ENCODE data around the gene FMC1. TPM values are rescaled to one million over a fixed set of nuclear protein-coding genes. Genes with fewer than 3 reads are reported as not detected.

The FMC1 gene
- polyA plus RNA-seq, 3 donors, result 10.3 to 39.4 (median 39.0) TPM

DNA sequence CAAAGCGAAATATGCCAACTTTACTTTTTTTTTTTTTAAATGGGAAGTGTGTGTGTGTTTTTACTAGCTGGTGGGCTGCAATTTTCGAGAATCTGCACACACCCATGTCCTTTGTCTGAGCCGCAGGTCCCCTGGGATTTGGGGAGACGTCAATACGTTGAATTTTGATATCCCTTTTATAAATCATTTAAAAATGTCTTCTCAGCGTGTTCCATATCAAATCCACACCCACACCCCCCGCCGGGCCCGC lies 404 bp upstream of the FMC1 start:
- peaks cover 13 to 19% of the 10 kb centered on the region in 2 donors for H3K4me1 ChIP-seq (ENCODE audit: control insufficient read depth in 1 of 2, insufficient read depth in 2 of 2, low read length in 2 of 2)
- Mint-ChIP-seq H3K27ac (peak overlapping the region; percentile 97 to 99 (median 99)), H3K4me3 (peak overlapping the region; percentile 92 to 93), H3K36me3 (no peaks in the 10 kb centered on the region), H3K9me3 (peaks cover 3 to 10% (median 7%) of the 10 kb centered on the region in 7 donors), H3K27me3 (ENCODE audit: low read depth in 3 of 3) (peaks cover 0 to 7% (median 0%) of the 10 kb centered on the region in 3 donors), H3K4me1 (peaks cover 11% of the 10 kb centered on the region)
- no peaks in the 10 kb centered on the region for H3K36me3 ChIP-seq (replicated peaks in 1 of 2; ENCODE audit: control insufficient read depth in 1 of 2, insufficient read depth in 2 of 2, low read length in 2 of 2)
- peaks cover 0 to 3% of the 10 kb centered on the region in 2 donors for H3K9me3 ChIP-seq (replicated peaks in 1 of 2; ENCODE audit: control insufficient read depth in 1 of 2, insufficient read depth in 1 of 2, low read length in 2 of 2)
- H3K27me3 ChIP-seq (ENCODE audit: control insufficient read depth in 2 of 2, insufficient read depth in 2 of 2, low read length in 2 of 2), result no peaks in the 10 kb centered on the region
- H3K27ac ChIP-seq (ENCODE audit: low read depth in 1 of 2, low read length in 2 of 2), result peak overlapping the region; percentile 98 to 99
- WGBS (ENCODE audit: insufficient coverage), result 0% methylated on average over 5 of the region's 9 CpGs
- no peaks in the 10 kb centered on the region for H4K20me1 ChIP-seq (ENCODE audit: insufficient read depth, low read length)
- intact Hi-C loops (cut with micrococcal nuclease), result loop anchor here (1.0 to 10.0 kb wide), 4 partner anchors 19 to 226 kb away; partner anchors contain the start of genes LUC7L2 (in 1 of the 2) and UBN2 (in 1 of the 2)
- TF ChIP-seq, protein P1, sequence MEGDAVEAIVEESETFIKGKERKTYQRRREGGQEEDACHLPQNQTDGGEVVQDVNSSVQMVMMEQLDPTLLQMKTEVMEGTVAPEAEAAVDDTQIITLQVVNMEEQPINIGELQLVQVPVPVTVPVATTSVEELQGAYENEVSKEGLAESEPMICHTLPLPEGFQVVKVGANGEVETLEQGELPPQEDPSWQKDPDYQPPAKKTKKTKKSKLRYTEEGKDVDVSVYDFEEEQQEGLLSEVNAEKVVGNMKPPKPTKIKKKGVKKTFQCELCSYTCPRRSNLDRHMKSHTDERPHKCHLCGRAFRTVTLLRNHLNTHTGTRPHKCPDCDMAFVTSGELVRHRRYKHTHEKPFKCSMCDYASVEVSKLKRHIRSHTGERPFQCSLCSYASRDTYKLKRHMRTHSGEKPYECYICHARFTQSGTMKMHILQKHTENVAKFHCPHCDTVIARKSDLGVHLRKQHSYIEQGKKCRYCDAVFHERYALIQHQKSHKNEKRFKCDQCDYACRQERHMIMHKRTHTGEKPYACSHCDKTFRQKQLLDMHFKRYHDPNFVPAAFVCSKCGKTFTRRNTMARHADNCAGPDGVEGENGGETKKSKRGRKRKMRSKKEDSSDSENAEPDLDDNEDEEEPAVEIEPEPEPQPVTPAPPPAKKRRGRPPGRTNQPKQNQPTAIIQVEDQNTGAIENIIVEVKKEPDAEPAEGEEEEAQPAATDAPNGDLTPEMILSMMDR (IDR thresholded peaks at IDR 0.05), result no peak
- H3K4me2 ChIP-seq (replicated peaks; ENCODE audit: extremely low read depth, low read length, poor library complexity, severe bottlenecking), result peak overlapping the region; percentile 89
- peaks cover 26% of the 10 kb centered on the region for H3K79me2 ChIP-seq (ENCODE audit: insufficient read depth, low read length)
- peak overlapping the region; percentile 89 to 96 (median 91) for H3K4me3 ChIP-seq (replicated peaks in 1 of 3; ENCODE audit: low read depth in 2 of 3, low read length in 3 of 3)
- DNase-seq, result no peak
- peak overlapping the region; percentile 95 for H2AFZ ChIP-seq (ENCODE audit: insufficient read depth, low read depth, low read length, poor library complexity, severe bottlenecking)
- H3K9ac ChIP-seq (ENCODE audit: insufficient read depth, low read length, poor library complexity, severe bottlenecking), result peak overlapping the region; percentile 96

DNA sequence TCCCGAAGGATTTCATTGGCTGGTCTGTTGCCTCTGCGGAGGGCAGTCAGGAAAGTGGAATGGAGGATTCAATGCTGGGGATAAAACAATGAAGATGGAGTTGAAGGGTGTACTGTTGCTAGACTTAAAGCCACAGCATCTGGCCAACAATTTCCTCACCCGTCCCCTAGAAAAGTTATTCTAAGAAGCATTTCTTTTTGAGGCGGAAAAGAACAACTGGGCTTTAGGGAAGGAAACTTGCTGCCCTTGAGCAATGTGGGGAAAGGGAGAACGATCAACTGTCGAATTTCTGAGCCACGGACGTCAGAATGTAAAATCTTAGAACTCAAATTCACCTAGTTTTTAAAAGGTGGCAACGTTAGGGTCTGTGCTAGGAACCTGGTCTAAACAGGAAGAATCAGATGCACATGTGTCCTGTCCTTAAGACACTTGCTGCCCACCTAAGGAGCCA lies 664 bp downstream of the FMC1 start:
- peak overlapping the region; percentile 89 to 96 (median 91) for H3K4me3 ChIP-seq (replicated peaks in 1 of 3; ENCODE audit: low read depth in 2 of 3, low read length in 3 of 3)
- no peaks in the 10 kb centered on the region for H3K27me3 ChIP-seq (ENCODE audit: control insufficient read depth in 2 of 2, insufficient read depth in 2 of 2, low read length in 2 of 2)
- no peaks in the 10 kb centered on the region for H4K20me1 ChIP-seq (ENCODE audit: insufficient read depth, low read length)
- peaks cover 0 to 7% (median 0%) of the 10 kb centered on the region in 3 donors for H3K27me3 Mint-ChIP-seq (ENCODE audit: low read depth in 3 of 3)
- H3K9me3 ChIP-seq (replicated peaks in 1 of 2; ENCODE audit: control insufficient read depth in 1 of 2, insufficient read depth in 1 of 2, low read length in 2 of 2), result peaks cover 0 to 3% of the 10 kb centered on the region in 2 donors
- TF ChIP-seq, protein P1 (IDR thresholded peaks at IDR 0.05), result no peak
- H2AFZ ChIP-seq (ENCODE audit: insufficient read depth, low read depth, low read length, poor library complexity, severe bottlenecking), result peak overlapping the region; percentile 95
- peaks cover 13 to 19% of the 10 kb centered on the region in 2 donors for H3K4me1 ChIP-seq (ENCODE audit: control insufficient read depth in 1 of 2, insufficient read depth in 2 of 2, low read length in 2 of 2)
- peaks cover 26% of the 10 kb centered on the region for H3K79me2 ChIP-seq (ENCODE audit: insufficient read depth, low read length)
- peaks cover 11% of the 10 kb centered on the region for H3K4me1 Mint-ChIP-seq
- peak overlapping the region; percentile 96 for H3K9ac ChIP-seq (ENCODE audit: insufficient read depth, low read length, poor library complexity, severe bottlenecking)
- peak overlapping the region; percentile 97 to 99 (median 99) for H3K27ac Mint-ChIP-seq
- peaks cover 3 to 10% (median 7%) of the 10 kb centered on the region in 7 donors for H3K9me3 Mint-ChIP-seq
- peak overlapping the region; percentile 98 to 99 for H3K27ac ChIP-seq (ENCODE audit: low read depth in 1 of 2, low read length in 2 of 2)
- H3K4me3 Mint-ChIP-seq, result peak overlapping the region; percentile 92 to 93
- peak overlapping the region; percentile 89 for H3K4me2 ChIP-seq (replicated peaks; ENCODE audit: extremely low read depth, low read length, poor library complexity, severe bottlenecking)
- no CpG with 5 or more reads among the region's 9 CpGs for WGBS (ENCODE audit: insufficient coverage)
- DNase-seq, result no peak
- H3K36me3 Mint-ChIP-seq, result peaks cover 5 to 10% of the 10 kb centered on the region in 2 donors
- intact Hi-C loops (cut with micrococcal nuclease), result loop anchor here in 1 of 2 donors (2.0 to 10.0 kb wide), 3 partner anchors 19 to 227 kb away; partner anchors contain the start of gene UBN2
- H3K36me3 ChIP-seq (replicated peaks in 1 of 2; ENCODE audit: control insufficient read depth in 1 of 2, insufficient read depth in 2 of 2, low read length in 2 of 2), result peaks cover 3 to 9% of the 10 kb centered on the region in 2 donors

Measured in CD14-positive monocyte (primary cell).